DND-41 (cell line): ENCODE data around the gene LIAS.

Source experiments
- EZH2 ChIP-seq: IDR thresholded peaks from 3 replicates; pipeline ENCODE4 v1.6.1; 2012; ENCODE audit warnings: borderline replicate concordance, low read depth, mild to moderate bottlenecking, moderate library complexity, low read length, inconsistent platforms; ENCODE audit not compliant: severe bottlenecking
- TF ChIP-seq, protein P1 (sequence below): IDR thresholded peaks from 2 replicates; pipeline ENCODE4 v1.5.1; 2012; ENCODE audit warnings: borderline replicate concordance, low read length, moderate library complexity, mild to moderate bottlenecking; ENCODE audit not compliant: poor library complexity, severe bottlenecking; ENCODE audit errors: extremely low read depth

DNA sequence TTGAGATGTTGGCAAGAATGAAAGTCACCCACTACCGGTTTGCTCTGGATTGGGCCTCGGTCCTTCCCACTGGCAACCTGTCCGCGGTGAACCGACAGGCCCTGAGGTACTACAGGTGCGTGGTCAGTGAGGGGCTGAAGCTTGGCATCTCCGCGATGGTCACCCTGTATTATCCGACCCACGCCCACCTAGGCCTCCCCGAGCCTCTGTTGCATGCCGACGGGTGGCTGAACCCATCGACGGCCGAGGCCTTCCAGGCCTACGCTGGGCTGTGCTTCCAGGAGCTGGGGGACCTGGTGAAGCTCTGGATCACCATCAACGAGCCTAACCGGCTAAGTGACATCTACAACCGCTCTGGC is 12.4 kb upstream of the LIAS start:
- TF ChIP-seq, protein P1, sequence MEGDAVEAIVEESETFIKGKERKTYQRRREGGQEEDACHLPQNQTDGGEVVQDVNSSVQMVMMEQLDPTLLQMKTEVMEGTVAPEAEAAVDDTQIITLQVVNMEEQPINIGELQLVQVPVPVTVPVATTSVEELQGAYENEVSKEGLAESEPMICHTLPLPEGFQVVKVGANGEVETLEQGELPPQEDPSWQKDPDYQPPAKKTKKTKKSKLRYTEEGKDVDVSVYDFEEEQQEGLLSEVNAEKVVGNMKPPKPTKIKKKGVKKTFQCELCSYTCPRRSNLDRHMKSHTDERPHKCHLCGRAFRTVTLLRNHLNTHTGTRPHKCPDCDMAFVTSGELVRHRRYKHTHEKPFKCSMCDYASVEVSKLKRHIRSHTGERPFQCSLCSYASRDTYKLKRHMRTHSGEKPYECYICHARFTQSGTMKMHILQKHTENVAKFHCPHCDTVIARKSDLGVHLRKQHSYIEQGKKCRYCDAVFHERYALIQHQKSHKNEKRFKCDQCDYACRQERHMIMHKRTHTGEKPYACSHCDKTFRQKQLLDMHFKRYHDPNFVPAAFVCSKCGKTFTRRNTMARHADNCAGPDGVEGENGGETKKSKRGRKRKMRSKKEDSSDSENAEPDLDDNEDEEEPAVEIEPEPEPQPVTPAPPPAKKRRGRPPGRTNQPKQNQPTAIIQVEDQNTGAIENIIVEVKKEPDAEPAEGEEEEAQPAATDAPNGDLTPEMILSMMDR, result no peak
- no peak for TF ChIP-seq EZH2
